Epithelial cell of esophagus (primary cell): ENCODE results near the gene UTP25.

Experiments
- DNase-seq: peaks from one replicate; pipeline ENCODE4 v3.0.0; 2010; ENCODE audit warnings: low read depth
- H3K4me3 ChIP-seq: 2 replicates; pipeline ENCODE4 v1.5.1; 2011; ENCODE audit warnings: mild to moderate bottlenecking, low read length, control low read depth
- TF ChIP-seq, protein P1 (sequence below): IDR thresholded peaks from 2 replicates; pipeline ENCODE4 v1.5.1; 2011; ENCODE audit warnings: low read depth, mild to moderate bottlenecking, low read length, control low read depth, inconsistent platforms; ENCODE audit not compliant: insufficient read depth; ENCODE audit errors: missing control alignments

The UTP25 gene, protein sequence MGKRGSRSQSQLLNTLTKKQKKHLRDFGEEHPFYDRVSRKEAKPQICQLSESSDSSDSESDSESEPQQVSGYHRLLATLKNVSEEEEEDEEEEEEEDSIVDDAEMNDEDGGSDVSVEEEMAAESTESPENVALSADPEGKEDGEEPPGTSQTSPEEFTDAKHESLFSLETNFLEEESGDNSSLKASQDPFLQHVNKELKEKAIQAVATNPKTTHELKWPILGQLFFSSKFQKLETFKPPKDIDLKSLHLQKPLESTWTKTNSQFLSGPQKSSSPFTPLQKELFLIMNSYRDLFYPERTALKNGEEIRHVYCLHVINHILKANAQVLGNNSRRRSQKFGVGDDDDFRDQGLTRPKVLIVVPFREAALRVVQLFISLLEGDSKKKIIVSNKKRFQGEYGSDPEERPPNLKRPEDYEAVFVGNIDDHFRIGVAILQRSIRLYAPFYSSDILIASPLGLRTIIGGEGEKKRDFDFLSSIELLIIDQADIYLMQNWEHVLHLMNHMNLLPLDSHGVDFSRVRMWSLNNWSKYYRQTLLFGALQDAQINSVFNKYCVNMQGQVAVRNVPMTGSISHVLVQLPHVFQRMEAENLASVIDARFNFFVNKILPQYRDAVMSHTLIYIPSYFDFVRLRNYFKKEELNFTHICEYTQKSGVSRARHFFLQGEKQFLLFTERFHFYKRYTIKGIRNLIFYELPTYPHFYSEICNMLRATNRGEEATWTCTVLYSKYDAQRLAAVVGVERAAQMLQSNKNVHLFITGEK

DNA sequence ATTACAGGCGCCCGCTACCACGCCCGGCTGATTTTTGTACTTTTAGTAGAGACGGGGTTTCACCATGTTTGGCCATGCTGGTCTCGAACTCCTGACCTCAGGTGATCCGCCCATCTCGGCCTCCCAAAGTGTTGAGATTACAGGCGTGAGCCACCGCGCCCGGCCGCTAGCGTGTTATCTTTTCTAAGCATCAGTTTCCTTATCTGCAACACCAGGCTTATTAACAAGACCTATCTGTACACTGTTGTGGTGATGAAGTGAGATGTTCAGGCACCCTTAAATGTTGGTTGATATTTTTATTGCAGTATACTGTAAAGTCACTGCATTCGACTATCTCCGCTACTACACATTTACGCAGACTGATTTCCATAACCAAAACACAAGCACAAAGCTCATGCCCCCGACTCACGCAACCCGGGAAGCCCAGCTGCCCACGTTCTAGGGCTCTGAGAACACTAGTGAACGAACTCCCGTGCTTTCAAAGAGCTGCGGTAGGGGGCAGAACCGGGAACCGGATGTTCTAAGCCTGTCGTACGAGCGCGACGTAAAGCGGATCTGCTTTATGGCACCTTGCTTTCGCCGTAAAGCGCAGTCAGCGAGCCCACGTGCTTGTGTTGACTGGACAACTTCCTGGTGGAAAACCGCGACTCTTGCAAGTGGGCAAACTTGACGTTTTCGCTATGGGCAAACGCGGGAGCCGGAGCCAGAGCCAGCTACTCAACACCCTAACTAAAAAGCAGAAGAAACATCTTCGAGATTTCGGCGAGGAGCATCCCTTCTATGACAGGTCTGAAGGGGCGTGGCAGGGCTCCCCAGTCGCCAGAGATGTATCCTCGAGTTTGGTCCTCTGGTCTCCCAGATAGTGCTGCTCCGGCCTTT is at the start of gene UTP25:
TSS of gene UTP25 (plus strand) at position 589 of the 879 bp plus-strand sequence. CDS start at position 681, 92 bp downstream.
- TF ChIP-seq, protein P1, sequence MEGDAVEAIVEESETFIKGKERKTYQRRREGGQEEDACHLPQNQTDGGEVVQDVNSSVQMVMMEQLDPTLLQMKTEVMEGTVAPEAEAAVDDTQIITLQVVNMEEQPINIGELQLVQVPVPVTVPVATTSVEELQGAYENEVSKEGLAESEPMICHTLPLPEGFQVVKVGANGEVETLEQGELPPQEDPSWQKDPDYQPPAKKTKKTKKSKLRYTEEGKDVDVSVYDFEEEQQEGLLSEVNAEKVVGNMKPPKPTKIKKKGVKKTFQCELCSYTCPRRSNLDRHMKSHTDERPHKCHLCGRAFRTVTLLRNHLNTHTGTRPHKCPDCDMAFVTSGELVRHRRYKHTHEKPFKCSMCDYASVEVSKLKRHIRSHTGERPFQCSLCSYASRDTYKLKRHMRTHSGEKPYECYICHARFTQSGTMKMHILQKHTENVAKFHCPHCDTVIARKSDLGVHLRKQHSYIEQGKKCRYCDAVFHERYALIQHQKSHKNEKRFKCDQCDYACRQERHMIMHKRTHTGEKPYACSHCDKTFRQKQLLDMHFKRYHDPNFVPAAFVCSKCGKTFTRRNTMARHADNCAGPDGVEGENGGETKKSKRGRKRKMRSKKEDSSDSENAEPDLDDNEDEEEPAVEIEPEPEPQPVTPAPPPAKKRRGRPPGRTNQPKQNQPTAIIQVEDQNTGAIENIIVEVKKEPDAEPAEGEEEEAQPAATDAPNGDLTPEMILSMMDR, result peak; percentile 83
- H3K4me3 ChIP-seq, result peak within 1 kb of the TSS; percentile 97
- DNase-seq, result peak; percentile 97

DNA sequence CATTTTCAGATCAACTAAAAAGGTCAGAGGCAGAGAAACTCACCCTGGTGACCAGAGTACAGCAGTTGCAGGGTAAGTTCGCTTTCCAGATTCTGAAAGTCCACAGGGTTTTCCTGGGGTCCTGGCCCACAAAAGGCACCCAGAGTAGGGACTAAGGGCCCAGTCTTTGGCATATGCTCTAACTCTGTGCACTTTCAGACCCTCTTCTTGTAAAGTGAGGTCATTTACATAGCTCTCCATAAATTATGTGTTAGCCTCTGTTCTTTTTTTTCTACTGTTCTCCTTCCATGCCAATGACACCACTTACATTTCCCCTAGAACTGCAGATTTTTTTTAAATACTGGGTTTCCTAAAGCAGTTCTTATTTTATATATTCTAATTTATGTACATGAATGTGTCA is 49.7 kb upstream of the UTP25 start:
- TF ChIP-seq, protein P1, result no peak
- DNase-seq, result peak; percentile 39
- no peak overlapping the region for H3K4me3 ChIP-seq

DNA sequence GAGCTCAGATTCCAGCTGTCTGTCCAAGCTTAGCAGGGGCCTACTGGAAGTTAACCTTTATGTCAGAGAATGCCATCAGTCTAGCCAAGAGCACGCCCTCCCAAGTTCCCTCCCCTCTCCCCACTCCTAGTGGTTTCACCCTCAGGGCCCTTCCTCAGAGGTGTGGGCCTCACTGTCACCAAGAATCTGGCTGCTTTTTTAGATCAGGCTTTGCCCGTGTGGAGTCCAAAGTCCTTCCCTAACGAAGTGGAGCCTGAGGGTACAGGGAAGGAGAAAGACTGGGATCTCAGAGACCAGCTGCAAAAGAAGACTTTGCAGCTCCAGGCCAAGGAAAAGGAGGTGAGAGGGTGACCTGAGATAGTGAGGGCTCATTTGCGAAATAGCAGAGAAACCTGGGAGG is 47.5 kb upstream of the UTP25 start:
- no peak overlapping the region for H3K4me3 ChIP-seq
- TF ChIP-seq, protein P1, result no peak
- DNase-seq, result peak; percentile 59

DNA sequence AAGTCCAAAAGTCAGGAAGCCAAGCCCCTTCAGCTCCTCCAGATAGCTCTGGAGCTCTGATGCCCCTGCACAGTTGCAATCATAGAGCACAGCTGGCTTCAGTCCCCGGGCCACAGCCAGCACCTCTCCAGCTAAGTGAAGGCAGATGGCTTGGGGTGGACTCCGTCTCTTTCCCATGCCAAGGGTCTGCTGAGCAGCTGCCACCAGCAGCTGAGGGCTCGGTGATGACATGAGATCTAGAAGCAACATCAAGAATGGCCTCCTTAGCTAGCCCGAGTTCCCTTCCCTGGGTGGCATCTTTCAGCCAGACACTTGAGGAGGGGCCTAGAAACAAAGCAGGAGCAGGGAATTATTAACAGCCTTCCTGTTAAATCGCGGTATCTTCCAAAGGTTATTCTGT is 44.4 kb upstream of the UTP25 start:
- H3K4me3 ChIP-seq, result peak overlapping the region; percentile 73
- TF ChIP-seq, protein P1, result no peak
- peak; percentile 50 for DNase-seq

DNA sequence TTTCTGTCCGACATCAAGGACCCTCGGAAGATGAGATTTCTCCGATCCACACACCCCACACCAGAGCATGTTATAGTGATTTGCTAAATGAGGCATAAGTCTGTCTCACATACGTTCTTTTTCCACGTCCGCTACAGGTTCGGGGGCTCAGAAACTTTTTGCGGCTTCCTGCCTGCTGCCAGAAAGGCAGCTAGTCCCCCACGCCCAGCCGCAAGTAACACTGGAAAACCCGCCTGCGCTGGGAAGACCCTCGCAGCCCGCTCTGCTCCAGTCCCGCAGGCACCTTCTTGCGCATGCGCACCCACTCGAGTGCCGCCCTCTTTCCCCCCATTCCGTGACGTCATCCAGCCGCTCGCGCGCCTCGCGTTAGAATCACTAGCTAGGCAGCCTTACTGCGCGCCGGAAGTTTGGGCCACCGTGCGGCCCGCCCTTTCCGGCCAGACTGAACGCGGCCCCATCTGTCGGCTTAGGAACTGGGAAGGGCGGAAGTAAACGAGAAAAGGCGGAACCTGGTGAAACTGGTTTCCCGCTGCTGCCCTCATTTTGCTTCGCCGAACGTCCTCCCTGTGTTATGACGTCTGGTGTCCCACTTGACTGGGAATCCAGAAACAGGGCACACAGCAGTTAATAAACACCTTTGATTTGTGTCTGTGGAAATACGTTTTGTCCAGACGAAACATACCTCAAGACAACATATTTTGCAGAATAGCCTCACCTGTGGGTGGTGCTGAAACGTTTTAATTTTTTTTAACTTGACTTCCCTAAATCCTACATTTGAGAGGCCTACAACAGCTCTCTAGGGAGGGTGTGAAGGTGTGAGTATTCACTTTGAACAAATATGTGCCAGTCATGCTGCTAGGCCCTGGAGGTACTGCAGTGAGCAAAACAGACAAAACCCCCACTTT is 43.3 kb upstream of the UTP25 start, which contains the start of gene C1orf74:
TSS of gene C1orf74 (minus strand) at position 295 of the 905 bp plus-strand sequence. CDS start 925 bp downstream, outside the sequence.
- H3K4me3 ChIP-seq, result peak within 1 kb of the TSS; percentile 73
- TF ChIP-seq, protein P1, result no peak
- DNase-seq, result peak; percentile 93
